ENCODE measurements around the gene SPTBN4.
A peak's percentile ranks its signal among the peaks of the same experiment; 100 is the strongest.
"Not testable (repeated sequence)": the region's sequence is repeated elsewhere in the genome, so short reads cannot be mapped to it uniquely, and the experiment has no call there.

SPTBN4 gene

DNA sequence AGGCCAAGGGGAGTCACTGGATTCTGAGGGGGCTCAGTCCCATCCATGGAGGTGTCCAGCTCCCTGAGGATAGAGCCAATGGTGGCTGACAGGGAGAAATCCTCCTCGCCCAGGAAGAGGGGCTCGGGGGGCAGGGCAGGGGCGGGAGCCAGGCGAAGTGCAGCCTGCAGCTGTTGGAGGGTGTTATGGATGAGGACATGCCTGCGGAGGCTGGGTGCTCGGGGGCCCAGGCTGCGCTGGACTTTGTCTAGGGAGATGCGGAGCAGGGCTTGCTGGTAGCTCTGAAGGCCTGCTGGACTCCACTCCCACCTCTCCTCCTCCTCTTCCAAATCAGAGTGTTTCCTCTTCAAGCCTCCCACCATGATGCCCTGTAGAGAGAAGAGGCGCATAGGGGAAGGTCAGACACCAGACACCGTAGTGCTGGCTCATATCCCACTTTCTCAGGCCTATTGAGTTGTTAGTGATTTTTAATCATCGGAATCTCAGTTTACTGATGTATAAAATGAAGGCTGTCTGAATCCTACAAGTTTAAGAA, 25.0 kb upstream of the SPTBN4 start:
- DNase-seq (ENCODE audit: low spot score): no peak

DNA sequence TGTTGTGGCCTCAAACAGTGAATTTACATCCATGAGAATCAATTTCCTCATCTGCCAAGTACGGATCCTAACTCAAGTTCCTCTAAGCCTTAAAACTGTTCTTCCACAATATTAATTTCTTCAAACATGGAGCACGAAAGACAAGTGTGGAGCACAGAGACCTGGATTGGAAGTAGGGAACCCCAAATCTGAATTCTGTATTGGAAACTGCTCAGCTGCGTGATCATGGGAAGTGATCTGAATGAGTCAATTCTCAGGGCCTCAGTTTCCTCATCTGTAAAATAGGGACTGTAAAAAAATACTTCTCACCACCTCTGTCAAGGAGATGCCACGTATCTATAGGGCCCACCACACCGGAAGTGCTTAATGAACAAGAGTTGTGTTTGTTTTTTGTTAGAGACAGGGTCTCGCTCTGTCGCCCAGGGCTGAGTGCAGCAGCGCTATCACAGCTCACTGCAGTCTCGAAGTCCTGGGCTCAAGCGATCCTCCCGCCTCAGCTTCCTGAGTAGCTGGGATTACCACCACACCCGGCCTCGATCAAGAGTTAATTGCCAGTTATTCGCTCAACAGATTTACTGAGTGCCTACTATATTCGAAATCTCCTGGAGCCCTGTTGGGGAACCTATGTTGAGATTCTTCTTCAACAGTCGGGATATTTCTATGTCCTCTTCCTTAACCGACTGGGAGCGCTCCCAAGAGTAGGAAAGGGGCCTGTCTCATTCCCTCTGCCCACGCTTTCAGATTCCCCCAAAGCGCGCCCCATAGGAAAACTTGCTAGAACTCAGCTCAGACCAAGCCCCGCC, 24.3 kb upstream of the SPTBN4 start:
- DNase-seq (ENCODE audit: low spot score): no peak

DNA sequence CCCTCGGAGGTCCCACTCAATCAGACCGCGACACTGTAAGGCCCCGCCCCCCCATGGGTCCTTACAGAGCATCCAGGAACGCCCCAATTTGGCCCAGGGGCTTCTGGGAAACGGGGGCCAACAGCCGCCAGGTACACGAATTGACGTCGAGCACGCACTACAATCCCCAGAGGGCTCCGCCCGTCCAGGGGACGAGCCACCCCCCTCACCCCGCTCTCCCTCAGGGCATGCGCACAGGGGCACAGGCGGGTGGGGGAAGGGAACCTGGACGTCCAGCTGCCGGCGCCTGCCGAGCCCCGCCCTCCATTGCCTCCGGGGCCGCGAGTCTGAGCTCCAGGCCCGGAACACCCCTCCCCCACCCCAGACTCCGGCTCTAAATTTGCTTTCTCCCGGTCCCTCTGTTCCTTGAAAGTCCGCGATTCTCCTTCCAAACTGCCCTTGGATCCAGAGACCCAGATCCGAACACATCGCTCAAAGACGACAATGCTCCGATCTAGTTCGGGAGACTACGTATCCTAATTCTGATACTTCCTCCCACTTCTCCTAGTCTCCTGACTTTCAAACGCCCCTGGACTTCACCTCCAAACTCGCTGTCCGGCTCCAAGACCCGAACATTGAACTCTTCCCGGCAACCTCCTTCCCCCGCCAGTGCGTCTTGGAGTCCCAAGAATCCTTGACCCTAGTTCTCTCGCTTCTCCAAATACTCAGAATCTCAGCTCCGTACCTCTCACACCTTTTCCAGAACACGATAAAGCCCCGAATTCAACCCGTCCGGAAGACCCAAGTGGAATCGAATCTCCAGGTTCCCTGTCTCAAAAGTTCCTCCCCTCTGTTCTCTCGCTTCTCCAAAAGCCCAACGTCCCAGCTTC, 23.4 kb upstream of the SPTBN4 start:
- DNase-seq (ENCODE audit: low spot score): peak; percentile 98

DNA sequence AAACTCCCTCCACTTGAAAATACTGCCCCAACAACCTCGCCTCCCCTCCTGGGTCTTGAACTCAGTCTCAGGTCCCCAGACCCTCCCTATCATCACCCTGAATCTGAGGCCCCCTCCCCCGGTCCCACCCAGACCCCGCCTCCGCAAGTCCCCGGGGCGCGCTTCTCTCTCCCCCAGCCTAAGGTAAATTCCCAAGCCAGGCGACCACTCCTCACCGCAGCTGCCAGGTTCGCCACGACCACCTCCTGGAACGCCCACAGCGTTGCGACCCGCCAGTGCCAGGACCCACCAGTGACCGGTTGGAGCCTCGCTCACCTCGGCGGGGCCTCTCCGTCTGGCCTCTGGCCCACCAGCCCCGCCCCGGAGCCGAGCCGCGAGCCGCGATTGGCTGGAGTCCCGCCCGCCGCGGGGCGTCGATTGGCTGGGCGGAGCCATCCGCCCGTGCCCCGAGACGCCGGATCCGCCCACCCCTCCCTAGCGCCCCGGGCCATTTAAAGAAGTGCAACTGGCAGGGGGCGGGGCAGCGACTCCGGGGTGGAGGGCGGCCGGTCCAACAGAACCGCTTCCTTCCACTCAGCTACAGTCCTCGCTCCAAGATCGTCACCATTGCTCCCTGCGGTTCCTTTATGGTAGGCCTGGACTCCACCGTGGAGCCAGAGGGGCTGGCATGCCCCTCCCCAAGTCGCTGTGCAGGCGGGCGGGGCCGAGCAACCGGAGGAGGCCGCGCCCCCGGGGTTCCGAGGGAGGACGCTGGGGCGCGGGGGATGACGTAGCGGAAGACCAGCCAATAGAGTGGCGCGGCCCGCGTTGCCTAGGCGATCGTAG, 22.6 kb upstream of the SPTBN4 start, which contains the start of gene SERTAD3:
TSS of gene SERTAD3 (minus strand) at position 336 of the 825 bp plus-strand sequence. CDS start 2,255 bp downstream, outside the sequence.
- DNase-seq (ENCODE audit: low spot score): peak; percentile 98

DNA sequence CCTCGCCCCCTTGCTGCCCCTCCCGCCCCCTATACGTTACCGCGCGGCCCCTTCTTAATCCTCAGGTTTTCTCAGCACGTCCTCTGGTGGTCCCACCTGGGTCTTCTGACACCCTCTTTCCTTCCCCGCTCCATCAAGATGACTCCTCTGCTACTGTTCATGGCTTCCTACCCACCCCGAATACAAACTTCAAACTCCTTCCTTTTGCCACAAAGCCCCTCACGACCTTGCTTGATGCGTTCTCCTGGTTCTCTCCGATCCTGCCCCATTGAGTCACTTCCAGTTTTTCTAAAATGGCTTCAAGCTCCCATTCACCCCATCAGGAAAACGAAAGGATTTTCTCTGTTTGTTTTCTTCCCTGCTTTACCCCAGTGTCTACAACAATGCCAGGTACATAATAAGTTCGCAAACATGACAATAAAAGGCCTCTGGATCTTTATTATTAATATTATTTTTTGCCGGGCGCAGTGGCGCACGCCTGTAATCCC, 21.9 kb upstream of the SPTBN4 start:
- no peak for DNase-seq (ENCODE audit: low spot score)

DNA sequence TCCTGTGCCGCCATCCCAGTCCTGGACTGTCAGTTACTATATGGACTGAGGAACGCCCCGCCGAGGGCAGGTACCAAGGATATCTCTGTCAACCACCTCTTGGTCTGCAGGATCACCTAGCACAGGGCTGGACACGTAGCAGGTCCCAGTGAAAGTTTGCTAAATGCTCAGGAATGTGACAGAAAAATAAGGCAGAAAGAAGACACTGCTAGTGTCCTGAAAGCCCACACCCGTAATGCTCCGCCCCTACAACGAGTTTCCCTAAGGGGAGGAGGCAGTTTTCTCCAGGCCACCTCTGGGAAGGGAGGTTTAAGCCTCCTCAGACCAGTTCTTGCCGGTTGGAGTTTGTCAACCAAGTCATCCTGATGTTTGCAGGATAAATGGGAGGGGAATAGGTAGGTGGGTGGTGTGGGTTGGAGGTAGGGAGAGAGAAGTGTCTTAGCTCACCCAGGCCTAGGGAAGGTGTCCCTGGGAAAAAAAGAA, 21.0 kb upstream of the SPTBN4 start:
- no peak for DNase-seq (ENCODE audit: low spot score)

DNA sequence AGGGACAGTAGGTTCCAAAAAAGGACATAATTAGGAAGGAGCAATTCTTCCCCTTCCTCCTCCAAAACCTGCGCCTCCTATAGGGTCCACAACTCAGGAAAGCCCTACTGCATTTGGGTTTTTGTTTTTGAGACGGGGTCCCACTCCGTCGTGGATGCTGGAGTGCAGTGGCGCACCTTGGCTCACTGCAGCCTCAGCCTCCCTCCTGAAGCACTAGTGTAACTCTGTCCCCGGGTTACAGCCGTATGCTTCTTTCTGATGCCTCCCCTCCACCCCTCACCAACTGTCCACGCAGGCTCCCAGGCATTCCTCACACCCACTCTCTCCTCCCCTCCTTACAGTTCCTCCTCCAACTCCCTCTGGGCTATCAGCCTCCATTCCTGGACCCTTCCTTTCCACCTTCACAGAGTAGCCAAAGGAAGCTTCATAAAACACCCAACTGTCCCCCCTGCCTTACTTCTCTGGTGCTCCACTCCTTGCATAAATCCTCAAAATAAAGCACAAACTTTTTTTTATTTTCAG, 20.5 kb upstream of the SPTBN4 start:
- no peak for DNase-seq (ENCODE audit: low spot score)

DNA sequence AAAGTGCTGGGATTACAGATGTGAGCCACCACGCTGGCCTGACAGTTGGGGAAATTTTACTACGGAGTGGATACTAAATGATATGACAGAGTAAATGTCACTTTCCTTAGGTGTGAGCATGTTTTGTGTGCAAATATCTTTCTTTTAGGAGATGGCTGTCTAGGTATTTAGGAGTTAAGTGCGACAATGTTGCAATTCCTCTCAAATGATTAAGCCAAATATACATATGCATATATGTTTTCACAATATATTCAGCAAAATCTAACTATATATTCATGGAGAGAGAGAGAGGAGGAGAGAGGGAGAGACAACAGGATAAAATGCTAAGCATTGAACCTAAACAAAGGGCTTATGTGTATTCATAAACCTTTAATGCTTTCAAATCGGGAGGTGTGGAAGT, 17.3 kb upstream of the SPTBN4 start:
- no peak for DNase-seq (ENCODE audit: low spot score)

DNA sequence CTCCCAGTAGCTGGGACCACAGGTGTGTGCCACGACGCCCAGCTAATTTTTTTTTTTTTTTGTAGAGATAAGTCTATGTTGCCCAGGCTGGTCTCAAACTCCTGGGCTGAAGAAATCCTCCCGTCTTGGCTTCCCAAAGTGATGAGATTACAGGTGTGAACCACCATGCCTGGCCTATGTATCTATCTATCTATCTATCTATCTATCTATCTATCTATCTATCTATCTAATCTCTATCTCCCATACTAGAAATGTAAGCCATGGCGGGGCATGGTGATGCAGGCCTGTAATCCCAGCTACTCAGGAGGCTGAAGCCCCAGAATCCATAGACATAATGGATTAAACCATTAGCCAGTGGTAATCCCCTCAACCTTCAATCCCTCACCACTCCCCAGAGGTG, 16.1 kb upstream of the SPTBN4 start:
- DNase-seq (ENCODE audit: low spot score): no peak

DNA sequence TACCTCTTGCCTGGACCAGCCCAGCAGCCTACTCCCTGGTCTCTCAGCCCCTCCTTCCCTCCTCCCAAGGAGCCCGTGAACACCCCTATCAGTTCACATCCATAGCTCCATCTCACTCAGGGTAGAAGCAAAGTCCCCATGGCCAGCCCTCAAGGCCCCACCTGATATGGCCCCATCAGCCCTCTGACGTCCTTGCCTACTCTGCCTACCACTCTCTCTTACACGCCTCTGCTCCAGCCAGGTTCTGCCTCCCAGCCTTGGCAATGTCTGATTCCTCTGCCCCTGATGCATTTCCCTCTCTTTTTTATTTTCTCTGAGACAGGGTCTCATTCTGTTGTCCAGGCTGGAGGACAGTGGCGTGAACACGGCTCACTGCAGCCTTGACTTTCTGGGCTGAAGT, 14.8 kb upstream of the SPTBN4 start:
- no peak for DNase-seq (ENCODE audit: low spot score)

DNA sequence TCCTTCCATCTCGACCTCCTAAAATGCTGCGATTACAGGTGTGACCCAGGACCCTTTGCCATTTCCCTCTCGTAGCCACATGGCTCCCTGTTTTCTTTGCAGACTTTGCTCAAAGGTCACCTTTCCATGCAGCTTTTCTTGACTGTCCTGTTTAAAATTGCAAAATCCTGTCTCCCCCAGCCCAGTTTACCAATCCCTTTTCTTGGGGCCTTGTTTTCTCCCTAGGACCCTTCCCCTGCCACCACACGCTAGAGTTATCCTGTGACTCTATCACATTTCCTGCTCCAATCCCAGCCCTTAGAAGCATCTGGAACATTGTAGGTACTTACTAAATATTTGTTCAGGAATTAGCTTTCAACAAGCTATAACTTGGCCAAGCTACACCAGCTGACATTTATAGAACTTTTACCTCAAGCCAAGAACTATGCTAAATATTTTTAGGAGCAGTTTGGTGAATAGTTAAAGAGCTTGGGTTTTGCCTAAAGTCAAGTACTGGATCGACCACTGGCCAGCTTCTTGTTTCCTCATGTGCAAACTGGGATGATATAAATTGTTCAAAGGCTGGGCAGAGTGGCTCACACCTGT, 13.6 kb upstream of the SPTBN4 start:
- DNase-seq (ENCODE audit: low spot score): no peak

DNA sequence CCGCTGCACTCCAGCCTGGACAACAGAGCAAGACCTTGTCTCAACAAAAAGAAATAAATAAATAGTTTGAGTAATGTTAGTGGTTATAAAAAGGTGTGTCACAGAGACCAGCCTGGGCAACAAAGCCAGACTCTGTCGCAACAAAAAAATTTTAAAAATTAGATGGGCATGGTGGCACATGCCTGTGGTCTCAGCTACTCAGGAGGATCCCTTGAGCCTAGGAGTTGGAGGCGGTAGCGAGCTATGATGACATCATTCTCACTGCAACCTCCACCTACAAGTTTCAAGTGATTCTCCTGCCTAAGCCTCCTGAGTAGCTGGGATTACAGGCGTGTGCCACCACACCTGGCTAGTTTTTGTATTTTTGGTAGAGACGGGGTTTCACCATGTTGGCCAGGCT, 12.9 kb upstream of the SPTBN4 start:
- DNase-seq (ENCODE audit: low spot score): not testable (repeated sequence)

DNA sequence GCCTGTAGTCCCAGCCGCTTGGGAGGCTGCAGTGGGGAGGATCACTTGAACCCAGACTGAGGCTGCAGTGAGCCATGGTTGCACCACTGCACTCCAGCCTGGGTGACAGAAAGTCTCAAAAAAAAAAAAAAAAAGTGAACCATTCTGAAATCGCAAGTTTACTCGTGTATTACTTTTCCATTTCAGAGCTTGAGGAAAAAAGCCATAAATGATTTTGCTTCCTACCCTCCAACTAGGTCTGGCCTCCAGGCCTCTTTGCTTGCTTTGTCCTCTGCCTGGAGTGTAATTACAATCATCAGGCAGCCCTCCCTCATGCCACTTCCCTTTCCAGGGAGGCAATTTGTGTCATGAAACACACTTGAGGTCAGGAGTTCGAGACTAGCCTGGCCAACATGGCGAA, 9.8 kb upstream of the SPTBN4 start:
- DNase-seq (ENCODE audit: low spot score): no peak

DNA sequence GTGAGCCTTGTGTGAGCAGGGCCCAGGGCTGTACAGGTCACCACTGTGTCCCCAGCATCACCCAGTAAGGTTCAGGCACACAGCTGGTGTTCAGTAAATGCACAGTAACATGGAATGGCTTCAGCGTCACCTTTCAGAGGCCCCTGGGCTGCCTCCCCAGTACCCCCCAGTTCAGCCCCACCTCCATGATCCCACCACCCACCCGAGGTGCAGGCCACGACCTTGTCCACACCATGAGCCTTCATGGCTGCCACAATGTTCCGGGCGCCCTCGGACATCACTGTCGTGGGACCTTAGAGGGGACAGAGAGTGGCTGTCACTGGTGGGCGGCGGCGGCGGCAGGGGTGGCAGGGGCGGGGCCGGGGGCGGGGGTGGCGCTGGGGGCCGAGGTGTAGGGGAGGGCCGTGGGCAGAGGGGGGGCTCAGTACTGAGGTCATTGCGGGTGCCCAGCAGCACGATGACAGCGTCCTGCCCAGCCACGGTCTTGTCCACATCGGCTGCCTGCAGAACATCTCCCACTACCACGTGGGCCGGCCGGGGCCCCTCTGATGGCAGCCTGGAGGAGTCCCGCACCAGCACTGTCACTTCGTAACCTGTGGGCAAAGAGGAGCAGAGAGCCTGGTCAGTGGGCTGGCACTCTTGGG, 8.7 kb upstream of the SPTBN4 start:
- DNase-seq (ENCODE audit: low spot score): no peak

DNA sequence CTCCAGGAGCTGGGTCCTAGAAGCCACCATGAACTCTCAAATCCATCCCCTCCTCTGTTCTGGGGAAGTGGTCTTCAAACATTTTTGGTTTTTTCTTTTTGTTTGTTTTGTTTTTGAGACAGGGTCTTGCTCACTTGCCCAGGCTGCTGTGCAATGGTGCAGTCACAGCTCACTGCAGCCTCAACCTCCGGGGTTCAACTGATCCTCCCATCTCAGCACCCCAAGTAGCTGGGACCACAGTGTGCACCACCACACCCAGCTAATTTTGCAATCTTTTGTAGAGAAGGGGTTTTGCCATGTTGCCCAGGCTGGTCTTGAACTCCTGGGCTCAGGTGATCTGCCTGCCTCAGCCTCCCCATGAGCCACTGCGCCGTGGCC, 8.2 kb upstream of the SPTBN4 start:
- DNase-seq (ENCODE audit: low spot score): no peak

DNA sequence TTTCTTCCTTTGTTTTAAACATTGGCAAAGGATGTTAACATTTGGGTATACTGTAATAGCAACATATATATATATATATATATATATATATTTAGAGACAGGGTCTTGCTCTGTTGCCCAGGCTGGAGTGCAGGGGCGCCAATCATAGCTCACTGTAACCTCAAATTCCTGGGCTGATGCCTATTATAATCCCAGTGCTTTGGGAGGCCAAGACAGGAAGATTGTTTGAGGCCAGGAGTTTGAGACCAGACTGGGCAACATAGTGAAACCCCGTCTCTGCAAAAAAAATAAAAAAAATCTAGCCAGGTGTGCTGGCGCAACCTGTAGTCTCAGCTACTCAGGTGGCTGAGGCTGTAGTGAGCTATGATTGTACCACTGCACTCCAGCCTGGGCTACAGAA, 6.6 kb upstream of the SPTBN4 start:
- no peak for DNase-seq (ENCODE audit: low spot score)

DNA sequence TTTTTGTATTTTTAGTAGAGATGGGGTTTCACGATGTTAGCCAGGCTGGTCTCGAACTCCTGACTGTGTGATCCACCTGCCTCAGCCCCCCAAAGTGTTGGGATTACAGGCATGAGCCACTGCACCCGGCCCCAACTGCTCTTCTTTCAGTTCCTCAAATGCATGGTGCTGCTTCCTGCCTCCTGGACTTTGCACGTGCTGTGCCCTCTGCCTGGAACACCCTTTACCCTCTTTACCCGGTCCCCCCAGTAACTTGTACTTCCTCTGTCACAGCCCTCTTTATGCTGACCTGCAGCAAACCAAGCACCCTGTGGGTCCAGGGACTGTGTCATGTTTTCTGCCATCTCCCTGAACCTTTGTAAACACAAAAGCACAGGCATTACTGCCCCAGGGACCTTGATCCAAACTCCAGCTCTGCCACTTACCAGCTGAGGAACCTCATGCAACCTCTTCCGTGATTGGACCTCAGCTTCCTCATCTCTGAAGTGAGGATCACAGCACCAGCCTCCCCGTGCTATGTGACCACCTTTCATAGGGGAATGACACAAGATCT, 5.1 kb upstream of the SPTBN4 start:
- peak; percentile 43 for DNase-seq (ENCODE audit: low spot score)

DNA sequence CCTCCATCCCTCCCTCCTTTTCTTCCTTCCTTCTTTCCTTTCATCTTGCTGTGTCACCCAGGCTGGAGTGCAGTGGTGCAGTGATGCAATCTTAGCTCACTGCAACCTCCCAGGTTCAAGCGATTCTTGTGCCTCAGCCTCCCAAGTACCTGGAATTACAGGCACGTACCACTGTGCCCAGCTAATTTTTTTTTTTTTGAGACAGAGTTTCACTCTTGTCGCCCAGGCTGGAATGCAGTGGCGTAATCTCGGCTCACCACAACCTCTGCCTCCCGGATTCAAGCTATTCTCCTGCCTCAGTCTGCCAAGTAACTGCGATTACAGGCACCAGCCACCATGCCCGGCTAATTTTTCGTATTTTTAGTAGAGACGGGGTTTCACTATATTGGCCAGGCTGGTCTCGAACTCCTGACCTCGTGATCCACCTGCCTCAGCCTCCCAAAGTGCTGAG, 3.2 kb upstream of the SPTBN4 start:
- not testable (repeated sequence) for DNase-seq (ENCODE audit: low spot score)

DNA sequence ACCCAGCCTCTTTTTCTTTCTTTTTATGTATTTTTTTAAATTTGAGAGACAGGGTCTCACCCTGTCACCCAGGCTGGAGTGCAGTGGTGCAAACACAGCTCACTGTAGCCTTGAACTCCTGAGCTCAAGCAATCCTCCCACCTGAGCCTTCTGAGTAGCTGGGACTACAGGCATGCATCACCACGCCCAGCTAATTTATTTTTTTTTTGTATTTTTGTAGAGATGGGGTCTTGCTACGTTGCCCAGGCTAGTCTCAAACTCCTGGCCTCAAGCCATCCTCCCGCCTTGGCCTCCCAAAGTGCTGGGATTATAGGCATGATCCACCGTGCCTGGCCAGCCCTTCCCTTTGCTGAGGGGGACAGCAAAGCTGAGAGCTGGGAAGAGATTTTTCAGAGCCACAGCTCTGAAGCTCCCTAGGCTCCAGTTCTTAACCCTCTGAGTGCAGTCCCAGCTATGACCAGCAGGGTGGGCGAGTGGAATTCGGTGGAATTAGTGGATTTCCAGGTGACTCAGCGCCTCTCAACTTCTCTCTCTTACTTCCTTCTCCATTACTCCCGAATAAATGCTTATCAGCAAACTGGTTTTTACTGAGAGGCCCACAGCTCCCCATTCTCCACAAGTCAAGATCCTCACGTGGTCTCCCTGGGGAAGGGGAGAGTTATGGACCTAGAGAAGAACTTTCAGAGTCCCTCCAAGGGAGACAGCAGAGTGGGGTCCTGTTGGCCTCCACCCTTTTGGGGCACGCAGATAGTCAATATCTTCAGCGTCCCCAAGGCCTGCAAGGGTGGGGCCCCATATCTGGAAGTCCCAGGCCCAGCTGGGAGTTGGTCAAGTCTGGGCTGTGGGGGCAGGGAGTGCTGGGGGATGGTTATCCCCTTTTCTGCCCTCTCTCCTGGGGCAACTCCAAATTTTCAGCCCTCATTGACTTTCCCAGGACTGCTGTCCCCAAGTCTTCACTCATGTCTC, 2.5 kb upstream of the SPTBN4 start:
- DNase-seq (ENCODE audit: low spot score): peak; percentile 79

All from Ammon's horn (tissue), 1 donor.